HG03442 (cell line): ENCODE data around the gene PBLD.
A peak's percentile ranks its signal among the peaks of the same experiment; 100 is the strongest.

ENCODE experiments used
- ATAC-seq: cut with Tn5 transposase; IDR thresholded peaks from one replicate; pipeline ENCODE4 v1.9.1; 2021; ENCODE audit warnings: mild to moderate bottlenecking, moderate library complexity; ENCODE audit not compliant: unreplicated experiment

Gene PBLD

GRCh38 chr10:68332259-68333057, at the start of gene PBLD:
TSS of gene PBLD (minus strand) at chr10:68332928. CDS start at chr10:68306844, 26,084 bp downstream.
- ATAC-seq, result peak; percentile 4

GRCh38 chr10:68371604-68372003, 38.9 kb upstream of the PBLD start:
- no peak for ATAC-seq

- ATAC-seq, result no peak
Measured at GRCh38 chr10:68367121-68367520, 34.4 kb upstream of the PBLD start.

- no peak for ATAC-seq
Measured at GRCh38 chr10:68366600-68366999, 33.9 kb upstream of the PBLD start.

- no peak for ATAC-seq
Measured at GRCh38 chr10:68365611-68366010, 32.9 kb upstream of the PBLD start.

- no peak for ATAC-seq
Measured at GRCh38 chr10:68364101-68364886, 31.6 kb upstream of the PBLD start.

- ATAC-seq, result no peak
Measured at GRCh38 chr10:68362590-68362989, 29.9 kb upstream of the PBLD start.

GRCh38 chr10:68359189-68359588, 26.5 kb upstream of the PBLD start:
- ATAC-seq, result no peak

GRCh38 chr10:68353537-68353936, 20.8 kb upstream of the PBLD start:
- no peak for ATAC-seq

GRCh38 chr10:68348265-68348741, 15.6 kb upstream of the PBLD start:
- ATAC-seq, result no peak

- no peak for ATAC-seq
Measured at GRCh38 chr10:68346774-68347173, 14.0 kb upstream of the PBLD start.

- ATAC-seq, result no peak
Measured at GRCh38 chr10:68345621-68346020, 12.9 kb upstream of the PBLD start.

- no peak for ATAC-seq
Measured at GRCh38 chr10:68342909-68343516, 10.3 kb upstream of the PBLD start.

- ATAC-seq, result no peak
Measured at GRCh38 chr10:68340358-68341080, 7.8 kb upstream of the PBLD start.

- ATAC-seq, result no peak
Measured at GRCh38 chr10:68336754-68337351, 4.1 kb upstream of the PBLD start.

- no peak for ATAC-seq
Measured at GRCh38 chr10:68334672-68335467, 2.1 kb upstream of the PBLD start.

GRCh38 chr10:68333440-68334431, 1.0 kb upstream of the PBLD start:
- no peak for ATAC-seq

- ATAC-seq, result no peak
Measured at GRCh38 chr10:68333058-68333395, 299 bp upstream of the PBLD start.
